Inflammatory macrophage treated with lipopolysaccharide for 4 hours (primary cell): Measurements from ENCODE around the gene LYSET.
"Not testable (repeated sequence)": the region's sequence is repeated elsewhere in the genome, so short reads cannot be mapped to it uniquely, and the experiment has no call there.

Source experiments
- DNase-seq: peaks from one replicate; pipeline ENCODE4 v3.0.0-alpha.2; 2020

Gene LYSET

DNA sequence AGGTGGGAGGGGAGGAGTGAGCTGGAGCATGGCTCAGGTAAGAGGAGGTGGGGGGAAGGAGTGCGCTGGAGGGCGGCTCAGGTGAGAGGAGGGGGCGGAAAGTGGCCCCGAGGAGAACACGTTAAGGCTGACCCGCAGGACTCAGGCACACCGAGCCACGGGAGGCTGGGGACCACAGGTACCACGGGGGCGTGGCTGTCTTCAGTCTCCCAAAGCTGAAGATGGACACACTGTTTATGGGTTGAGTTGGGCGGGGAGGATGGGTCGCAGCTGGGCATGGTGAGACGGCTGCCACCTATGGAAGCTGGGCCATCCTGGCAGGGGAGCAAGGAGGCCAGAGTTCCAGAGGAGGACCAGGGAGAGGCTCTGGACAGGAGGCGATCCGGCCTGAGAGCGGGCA is 45.4 kb downstream of the LYSET start:
- no peak for DNase-seq

DNA sequence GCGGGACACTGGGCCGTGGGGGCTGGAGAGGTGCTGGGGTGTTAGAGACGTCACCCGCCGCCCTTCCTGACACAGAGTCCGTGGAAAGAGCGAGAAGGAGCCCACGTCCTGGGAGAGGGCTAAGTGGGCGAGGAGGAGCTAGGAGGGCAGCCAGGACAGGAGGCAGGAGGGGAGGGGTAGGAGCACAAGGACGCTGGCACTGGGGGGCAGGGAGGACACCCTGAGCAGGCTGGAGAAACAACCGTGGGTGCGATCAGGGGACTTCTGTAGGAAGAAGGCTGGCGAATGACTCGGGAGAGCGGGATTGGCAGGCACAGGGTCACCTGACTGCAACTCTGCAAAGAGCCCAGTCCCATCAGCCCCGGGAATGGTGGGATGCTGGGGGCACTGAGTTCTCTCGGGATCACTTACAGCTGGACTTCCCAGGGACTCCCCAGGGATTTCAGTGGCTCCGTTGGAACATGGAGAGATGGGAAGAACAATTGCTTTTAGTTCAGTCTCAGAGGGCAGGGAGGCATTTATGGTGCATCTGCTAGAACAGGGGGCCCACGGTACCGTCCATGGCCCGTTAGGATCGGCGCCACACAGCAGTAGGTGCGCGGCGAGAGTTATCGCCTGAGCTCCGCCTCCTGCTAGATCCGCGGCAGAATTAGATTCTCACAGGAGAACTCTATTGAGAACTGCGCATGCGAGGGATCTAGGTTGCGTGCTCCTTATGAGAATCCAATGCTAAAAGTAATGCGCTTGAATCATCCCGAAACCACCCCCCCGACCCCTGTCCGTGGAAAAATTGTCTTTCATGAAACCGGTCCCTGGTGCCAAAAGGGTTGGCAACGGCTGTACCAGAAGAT is 46.2 kb downstream of the LYSET start:
- DNase-seq: no peak

DNA sequence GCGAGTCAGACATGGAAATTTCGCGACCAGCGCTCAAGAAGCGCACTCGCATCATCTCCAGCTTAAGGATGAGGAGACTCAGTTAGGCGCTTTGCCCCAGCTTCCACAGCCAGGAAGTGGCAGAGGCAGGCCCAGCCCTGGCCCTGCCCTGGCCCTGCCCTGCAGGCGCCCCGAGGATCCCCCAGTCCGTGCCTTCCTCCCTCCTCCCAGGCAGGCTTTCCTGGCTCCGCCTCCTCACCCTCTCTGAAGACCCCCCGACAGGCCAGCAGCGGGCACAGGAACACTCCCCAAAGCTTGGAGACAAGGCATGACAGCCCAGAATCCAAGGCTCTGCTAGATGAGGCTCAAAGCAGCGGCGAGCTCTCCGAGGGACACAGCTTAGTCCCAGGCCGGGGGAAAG is 47.0 kb downstream of the LYSET start:
- no peak for DNase-seq

DNA sequence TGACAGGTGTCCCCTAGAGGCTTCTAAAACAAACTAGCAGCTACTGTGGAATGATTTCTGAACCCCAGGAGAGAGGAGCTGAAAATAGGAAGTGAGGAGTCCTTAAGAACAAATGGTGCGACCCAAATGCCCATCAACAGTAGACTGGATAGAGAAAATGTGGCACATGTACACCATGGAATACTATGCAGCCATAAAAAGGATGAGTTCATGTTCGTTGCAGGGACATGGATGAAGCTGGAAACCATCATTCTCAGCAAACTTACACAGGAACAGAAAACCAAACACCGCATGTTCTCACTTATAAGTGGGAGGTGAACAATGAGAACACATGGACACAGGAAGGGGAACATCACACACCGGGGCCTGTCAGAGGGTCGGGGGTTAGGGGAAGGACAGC is 48.0 kb downstream of the LYSET start:
- DNase-seq: not testable (repeated sequence)

DNA sequence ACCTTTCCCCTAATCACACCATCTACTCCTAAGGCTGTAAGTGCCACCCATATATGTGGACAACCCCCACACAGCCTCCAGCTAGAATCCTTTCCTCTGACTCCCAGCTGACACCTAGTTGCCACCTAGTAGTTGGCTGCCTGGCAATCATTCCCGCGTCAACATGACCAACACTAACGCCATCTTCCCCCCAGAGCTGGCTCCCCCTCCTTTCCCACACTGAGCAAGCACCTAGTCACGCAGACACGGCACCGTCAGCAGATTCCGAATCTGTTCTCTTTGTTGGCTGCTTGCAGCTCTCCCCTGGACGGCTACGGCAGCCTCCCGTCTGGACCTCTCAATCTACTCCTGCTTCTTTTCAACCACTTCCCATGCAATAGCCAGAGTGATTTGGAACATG is 49.7 kb downstream of the LYSET start:
- DNase-seq: no peak
